Small intestine (tissue), 7 donors: ENCODE measurements around the gene USP10. TPM values are rescaled to one million over a fixed set of nuclear protein-coding genes. Genes with fewer than 3 reads are reported as not detected.
A peak's percentile ranks its signal among the peaks of the same experiment; 100 is the strongest.

Source experiments
- DNase-seq, 2 donors: peaks; one replicate each; pipeline versions ENCODE4 v3.0.0 to v3.0.0-alpha.2; 2013
- FAIRE-seq: peaks from 2 replicates; lab custom pipeline; 2012; peaks lifted over from hg19 to GRCh38; lab: Jason Lieb, UNC
- H3K27ac ChIP-seq, 3 donors: one replicate each; pipeline ENCODE4 v1.5.1; 2013; ENCODE audit warnings: low read length in 2 of 3, mild to moderate bottlenecking in 2 of 3, control low read depth in 1 of 3, inconsistent platforms in 1 of 3, low read depth in 1 of 3, moderate library complexity in 1 of 3
- H3K27me3 ChIP-seq, 3 donors: one replicate each; pipeline ENCODE4 v1.6.1; 2013; ENCODE audit warnings: low read length in 3 of 3, inconsistent platforms in 1 of 3; ENCODE audit not compliant: control insufficient read depth in 3 of 3, insufficient read depth in 3 of 3
- H3K36me3 ChIP-seq, 3 donors: one replicate each; pipeline ENCODE4 v1.6.1; 2013; ENCODE audit warnings: low read length in 3 of 3, inconsistent platforms in 1 of 3, low read depth in 1 of 3, mild to moderate bottlenecking in 1 of 3, moderate library complexity in 1 of 3; ENCODE audit not compliant: control insufficient read depth in 3 of 3, insufficient read depth in 2 of 3
- H3K4me1 ChIP-seq, 3 donors: one replicate each; pipeline ENCODE4 v1.6.1; 2013; ENCODE audit warnings: low read length in 2 of 3, inconsistent platforms in 1 of 3, low read depth in 1 of 3, mild to moderate bottlenecking in 1 of 3, moderate library complexity in 1 of 3; ENCODE audit not compliant: control insufficient read depth in 3 of 3, insufficient read depth in 2 of 3
- H3K4me3 ChIP-seq, 3 donors: one replicate each; pipeline ENCODE4 v1.5.1; 2013; ENCODE audit warnings: low read length in 3 of 3, control low read depth in 1 of 3, inconsistent platforms in 1 of 3, low read depth in 1 of 3, mild to moderate bottlenecking in 1 of 3, moderate library complexity in 1 of 3
- H3K9me3 ChIP-seq, 2 donors: one replicate each; pipeline ENCODE4 v1.6.1; 2013; ENCODE audit warnings: low read depth in 1 of 2, low read length in 1 of 2; ENCODE audit not compliant: control insufficient read depth in 2 of 2, insufficient read depth in 1 of 2
- WGBS, 3 donors: extraction: QIAGEN DNeasy Blood & Tissue Kit; methylation state at CpG; one replicate each; pipeline ENCODE4 v1.1.7; 2013; 5-methylcytosine and 5-hydroxymethylcytosine counted together
- polyA plus RNA-seq, 4 donors: library from polyadenylated mRNA; stranded (reverse) in 3 of 4; unstranded in 1 of 4; fragments of 200-250 nt in 3 of 4; fragments of 120-200 nt in 1 of 4; gene quantifications; one replicate each; pipeline versions ENCODE4 v1.2.1 to v1.2.3, GENCODE V29; 2013
- donor health status: healthy with polysubstance abuse.
- donor health status: control.
- donor health status: control.
- donor health status: Bipolar disorder and iron deficiency.
- donor health status: healthy.

Gene USP10
- polyA plus RNA-seq, 4 donors: 22.4 to 67.1 (median 32.1) TPM

DNA sequence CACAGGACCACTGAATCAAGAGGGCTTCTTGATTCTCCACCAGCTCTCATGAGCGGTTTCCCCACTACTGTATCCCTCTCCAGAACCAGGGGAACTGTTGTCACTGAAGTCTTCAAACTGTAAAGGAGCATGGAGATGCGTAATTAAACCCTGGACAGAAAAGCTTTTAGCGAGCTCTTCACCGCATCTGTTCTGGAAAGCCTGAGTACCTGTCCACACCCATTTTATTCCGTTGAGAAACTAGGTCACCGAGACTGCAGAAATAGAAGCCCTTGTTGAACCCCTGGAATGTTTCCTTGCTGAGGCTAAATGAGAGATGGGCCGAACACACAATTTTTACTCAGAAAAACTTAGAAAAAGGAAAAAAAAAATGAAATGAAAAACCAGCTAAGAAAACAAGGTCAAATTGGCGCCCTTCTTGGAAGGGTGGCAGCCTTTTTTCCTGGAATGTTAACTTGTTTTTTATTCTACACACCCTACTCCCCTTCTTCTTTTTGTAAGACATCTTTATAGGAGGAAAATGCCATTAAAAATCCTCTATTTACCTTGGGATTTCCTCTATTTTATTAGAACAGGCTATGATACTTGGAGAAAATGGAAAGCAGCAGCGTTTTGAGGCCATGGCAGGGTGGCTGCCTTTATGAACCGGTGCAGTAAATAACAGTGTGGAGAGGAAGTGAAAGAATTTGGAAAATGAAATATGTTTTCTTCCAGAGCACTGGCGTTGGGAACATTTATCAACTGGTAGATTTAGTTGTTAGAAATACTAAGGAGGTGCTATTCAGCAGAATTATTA is 67.4 kb downstream of the USP10 start:
- Histone ChIP-seq H3K4me1 (no peaks in the 10 kb centered on the region), H3K36me3 (peaks cover 23 to 61% (median 24%) of the 10 kb centered on the region in 3 donors), H3K9me3 (no peaks in the 10 kb centered on the region), H3K27me3 (no peaks in the 10 kb centered on the region), H3K4me3 (no peak overlapping the region), H3K27ac (no peak overlapping the region)
- 83 to 90% (median 86%) methylated on average over 11 of the region's 11 CpGs for WGBS, 3 donors
- FAIRE-seq (no peak), DNase-seq (no peak)

DNA sequence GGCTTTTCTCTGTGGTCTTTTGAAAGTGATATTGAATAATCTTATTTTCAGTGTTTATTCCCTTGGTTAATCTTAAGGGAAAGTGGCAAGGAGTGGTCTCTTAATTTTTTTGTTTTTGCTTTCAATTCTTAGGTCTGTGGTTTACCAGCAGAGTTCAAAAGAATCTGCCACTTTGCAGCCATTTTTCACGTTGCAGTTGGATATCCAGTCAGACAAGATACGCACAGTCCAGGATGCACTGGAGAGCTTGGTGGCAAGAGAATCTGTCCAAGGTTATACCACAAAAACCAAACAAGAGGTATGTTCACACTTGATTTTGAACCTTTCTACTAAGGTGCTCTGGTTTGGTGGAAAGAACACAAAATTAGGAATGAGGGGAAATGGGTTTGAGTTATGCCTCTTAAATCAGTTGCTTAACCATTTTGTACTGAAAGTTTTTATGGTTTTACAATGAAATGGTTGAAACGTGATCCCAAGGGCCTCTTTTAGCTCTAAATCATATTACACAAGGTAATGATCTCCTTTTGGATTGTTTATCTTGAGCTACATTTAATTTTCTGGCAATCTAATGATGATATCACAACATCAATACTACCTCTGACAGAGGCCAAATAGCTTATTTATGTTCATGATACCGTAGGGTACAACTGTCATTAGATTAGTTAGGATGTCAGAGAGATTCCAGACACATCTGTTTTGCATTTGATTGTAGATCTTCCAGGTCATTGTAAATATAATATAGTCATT is 68.4 kb downstream of the USP10 start:
- no peaks in the 10 kb centered on the region for H3K27me3 ChIP-seq
- no peaks in the 10 kb centered on the region for H3K4me1 ChIP-seq
- peaks cover 22 to 68% (median 26%) of the 10 kb centered on the region in 3 donors for H3K36me3 ChIP-seq
- FAIRE-seq (no peak), DNase-seq (no peak)
- no peak overlapping the region for H3K4me3 ChIP-seq
- no peaks in the 10 kb centered on the region for H3K9me3 ChIP-seq
- H3K27ac ChIP-seq: no peak overlapping the region
- 73 to 76% (median 74%) methylated on average over 4 of the region's 4 CpGs for WGBS, 3 donors

DNA sequence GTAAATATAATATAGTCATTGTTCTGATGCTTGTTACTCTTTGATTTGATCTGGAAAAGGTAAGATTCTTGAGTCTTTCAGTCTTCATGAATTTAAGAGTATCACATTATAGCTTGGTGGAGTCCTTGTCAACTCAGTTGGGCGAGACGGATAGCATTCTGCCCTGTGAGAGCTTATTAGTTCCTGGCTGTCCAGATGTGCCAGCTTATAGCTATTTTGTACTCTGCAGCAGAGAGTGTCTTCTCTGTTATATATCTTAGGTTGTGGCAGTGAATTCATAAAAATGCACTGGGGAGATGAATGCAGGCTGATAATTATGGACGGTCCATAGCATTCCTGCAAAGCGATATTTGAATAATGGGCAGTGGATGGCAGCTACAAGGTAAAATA is 69.0 kb downstream of the USP10 start:
- H3K9me3 ChIP-seq: no peaks in the 10 kb centered on the region
- FAIRE-seq: no peak
- 96 to 100% (median 97%) methylated on average over 4 of the region's 4 CpGs for WGBS, 3 donors
- H3K36me3 ChIP-seq: peaks cover 25 to 69% (median 28%) of the 10 kb centered on the region in 3 donors
- H3K27me3 ChIP-seq: no peaks in the 10 kb centered on the region
- H3K27ac ChIP-seq: no peak overlapping the region
- no peak for DNase-seq
- no peak overlapping the region for H3K4me3 ChIP-seq
- no peaks in the 10 kb centered on the region for H3K4me1 ChIP-seq

DNA sequence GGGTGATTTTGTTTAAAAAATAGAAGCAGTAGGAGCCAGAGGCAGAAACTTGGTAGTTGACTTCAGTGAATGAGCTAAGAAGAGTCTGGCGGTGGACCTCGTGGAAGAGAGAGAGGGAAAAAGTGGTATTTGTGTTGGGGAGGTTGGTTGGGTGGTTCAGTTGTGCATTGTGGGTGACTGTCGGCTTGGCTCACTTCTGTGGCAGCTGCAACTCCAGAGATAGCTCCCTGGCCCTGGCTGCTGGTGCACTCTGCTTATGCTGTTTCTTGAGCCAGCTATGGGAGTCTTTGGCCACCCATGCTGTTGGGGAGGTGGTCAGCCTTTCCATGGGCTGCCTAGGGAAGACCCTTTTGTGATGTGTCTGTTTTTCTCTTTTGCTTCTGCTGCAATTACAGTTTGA is 69.6 kb downstream of the USP10 start:
- WGBS, 3 donors: 94 to 98% (median 97%) methylated on average over 3 of the region's 3 CpGs
- no peaks in the 10 kb centered on the region for H3K4me1 ChIP-seq
- FAIRE-seq (no peak), DNase-seq (no peak)
- no peak overlapping the region for H3K27ac ChIP-seq
- no peaks in the 10 kb centered on the region for H3K9me3 ChIP-seq
- H3K36me3 ChIP-seq: peaks cover 22 to 69% (median 25%) of the 10 kb centered on the region in 3 donors
- H3K4me3 ChIP-seq: no peak overlapping the region
- no peaks in the 10 kb centered on the region for H3K27me3 ChIP-seq

DNA sequence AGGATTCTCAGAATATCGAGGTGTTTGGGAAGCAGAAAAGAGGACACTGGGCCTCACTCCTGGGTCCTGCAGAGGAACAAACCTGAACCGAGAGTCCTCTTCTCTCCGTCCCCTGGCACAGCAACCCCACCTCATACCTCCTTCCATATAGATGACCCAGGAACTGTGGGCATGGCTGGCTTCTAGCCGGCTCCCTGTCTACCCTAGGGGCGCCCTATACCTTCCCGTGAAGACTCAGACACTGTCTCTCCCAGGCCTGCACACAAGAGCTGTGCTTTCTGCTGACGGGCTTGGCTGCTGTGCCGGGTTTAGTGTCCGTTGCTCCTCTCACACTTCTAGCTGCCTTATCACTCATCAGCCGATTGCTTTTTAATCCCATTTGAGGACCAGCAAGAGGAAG is 73.5 kb downstream of the USP10 start:
- Histone ChIP-seq H3K36me3 (peaks cover 17 to 83% (median 20%) of the 10 kb centered on the region in 3 donors), H3K9me3 (no peaks in the 10 kb centered on the region), H3K4me3 (no peak overlapping the region), H3K27me3 (no peaks in the 10 kb centered on the region), H3K27ac (no peak overlapping the region), H3K4me1 (no peaks in the 10 kb centered on the region)
- FAIRE-seq: no peak
- 88 to 94% (median 91%) methylated on average over 10 of the region's 10 CpGs for WGBS, 3 donors
- DNase-seq: no peak

DNA sequence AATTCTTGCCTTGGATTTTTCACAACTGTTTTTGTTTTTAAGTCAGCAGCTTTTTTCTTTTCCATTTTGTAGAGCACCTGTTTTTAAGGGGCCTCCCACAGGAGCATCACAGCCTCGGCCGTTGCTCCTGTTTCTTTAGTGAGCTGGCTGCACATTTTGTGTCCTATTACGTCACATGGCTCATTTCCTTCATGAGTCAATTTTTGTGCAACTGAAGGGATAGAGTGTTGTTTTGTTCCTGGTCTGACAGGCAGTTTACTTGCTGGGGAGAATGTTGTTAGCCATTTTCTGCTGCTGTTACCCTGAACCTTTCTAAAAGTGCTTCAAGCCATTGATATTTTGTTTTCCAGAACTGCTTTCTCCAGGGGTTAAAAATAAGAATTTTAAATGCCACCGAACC is 75.0 kb downstream of the USP10 start:
- no peaks in the 10 kb centered on the region for H3K9me3 ChIP-seq
- FAIRE-seq (no peak), DNase-seq (no peak)
- no peak overlapping the region for H3K27ac ChIP-seq
- 79 to 91% (median 81%) methylated on average over 4 of the region's 4 CpGs for WGBS, 3 donors
- peaks cover 10 to 78% (median 17%) of the 10 kb centered on the region in 3 donors for H3K36me3 ChIP-seq
- H3K27me3 ChIP-seq: no peaks in the 10 kb centered on the region
- no peak overlapping the region for H3K4me3 ChIP-seq
- no peaks in the 10 kb centered on the region for H3K4me1 ChIP-seq

DNA sequence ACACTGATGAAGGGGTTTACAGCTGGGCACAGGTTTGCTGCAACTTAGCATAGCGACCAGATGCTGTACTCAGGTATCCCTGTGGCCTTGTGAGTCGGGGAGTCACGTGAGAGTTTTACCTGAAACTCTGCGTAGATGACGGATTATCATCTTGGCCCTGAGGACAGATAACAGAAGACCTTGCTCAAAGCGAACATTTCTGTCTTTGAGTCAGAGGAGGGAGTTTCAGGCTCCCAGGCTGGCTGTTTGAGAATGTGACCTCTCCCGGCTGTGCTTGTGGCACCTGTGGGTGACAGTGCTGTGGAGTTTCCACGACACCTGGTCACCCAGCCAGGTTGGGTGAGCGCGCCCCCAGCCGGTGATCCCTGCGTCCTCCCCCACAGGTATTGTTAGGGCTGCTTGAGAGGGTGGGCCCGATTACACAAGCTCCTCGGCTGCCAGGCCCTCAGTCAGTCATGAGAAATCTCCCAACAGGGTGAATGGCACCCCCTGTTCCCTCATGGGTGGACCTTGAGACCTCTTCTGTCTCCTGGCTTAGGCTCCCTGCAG is 75.5 kb downstream of the USP10 start:
- Histone ChIP-seq H3K4me3 (no peak overlapping the region), H3K27ac (peak overlapping the region in 1 of 3 donors; percentile 23), H3K27me3 (no peaks in the 10 kb centered on the region), H3K4me1 (no peaks in the 10 kb centered on the region), H3K36me3 (peaks cover 15 to 80% (median 17%) of the 10 kb centered on the region in 3 donors), H3K9me3 (no peaks in the 10 kb centered on the region)
- WGBS, 3 donors: 89 to 90% (median 90%) methylated on average over 14 of the region's 14 CpGs
- FAIRE-seq (no peak), DNase-seq (no peak)

DNA sequence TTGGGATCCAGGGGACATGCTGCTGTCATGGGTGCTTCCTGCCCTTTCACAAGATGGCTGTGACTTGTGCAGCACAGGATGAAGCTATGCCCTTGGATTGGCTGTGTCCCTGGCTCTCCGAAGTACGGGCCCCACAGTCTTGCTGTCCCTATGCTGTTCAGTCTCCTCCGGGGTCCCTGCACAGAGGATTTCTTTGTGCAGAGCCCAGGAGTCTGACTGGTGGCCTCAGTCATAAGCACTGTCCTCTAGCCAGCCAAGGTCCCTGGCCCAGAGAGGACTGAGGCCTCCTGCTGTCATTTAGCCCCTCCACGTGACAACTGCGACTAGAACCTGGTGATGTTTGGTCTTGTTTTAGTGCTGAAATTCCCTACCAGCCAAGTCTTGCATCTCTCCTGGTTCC is 77.6 kb downstream of the USP10 start:
- whole genome bisulfite sequencing, 3 donors: 93 to 96% (median 96%) methylated on average over 5 of the region's 5 CpGs
- no peaks in the 10 kb centered on the region for H3K27me3 ChIP-seq
- no peaks in the 10 kb centered on the region for H3K4me1 ChIP-seq
- DNase-seq: no peak
- H3K36me3 ChIP-seq: peaks cover 17 to 67% (median 19%) of the 10 kb centered on the region in 3 donors
- no peaks in the 10 kb centered on the region for H3K9me3 ChIP-seq
- no peak for FAIRE-seq
- no peak overlapping the region for H3K4me3 ChIP-seq
- no peak overlapping the region for H3K27ac ChIP-seq
